CD1c-positive myeloid dendritic cell (primary cell): ENCODE results near the gene LPP.

ENCODE experiments used
- DNase-seq: peaks from one replicate; pipeline ENCODE4 v3.0.0-alpha.2; 2016; ENCODE audit errors: extremely low spot score

The LPP gene

GRCh38 chr3:188196232-188196990 is 42.5 kb downstream of the LPP start:
- no peak for DNase-seq

DNA sequence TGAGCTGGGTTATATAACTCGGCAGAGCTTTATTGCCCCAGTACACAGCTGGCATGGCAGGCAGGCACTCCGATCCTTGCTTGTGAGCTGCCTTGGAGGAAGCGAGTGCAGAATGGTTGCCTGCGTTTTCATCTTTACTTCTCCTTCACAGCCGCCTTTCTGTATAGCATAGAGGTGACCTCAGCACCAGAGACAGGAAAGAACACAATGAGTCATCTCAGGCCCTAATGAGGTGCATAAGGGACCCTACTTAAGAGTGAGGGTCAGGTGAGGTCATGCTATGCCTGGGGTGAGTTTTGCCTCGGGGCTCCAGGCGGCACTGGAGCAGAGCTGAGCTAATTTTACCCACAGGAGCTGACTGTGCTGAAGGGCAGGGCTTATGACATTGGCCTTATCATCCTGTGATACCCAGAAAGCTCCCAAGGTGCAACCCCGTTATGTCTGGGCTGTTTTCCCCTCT is 43.5 kb downstream of the LPP start:
- peak; percentile 75 for DNase-seq

- DNase-seq: no peak
Observed at GRCh38 chr3:188198001-188198400, 44.0 kb downstream of the LPP start.

DNA sequence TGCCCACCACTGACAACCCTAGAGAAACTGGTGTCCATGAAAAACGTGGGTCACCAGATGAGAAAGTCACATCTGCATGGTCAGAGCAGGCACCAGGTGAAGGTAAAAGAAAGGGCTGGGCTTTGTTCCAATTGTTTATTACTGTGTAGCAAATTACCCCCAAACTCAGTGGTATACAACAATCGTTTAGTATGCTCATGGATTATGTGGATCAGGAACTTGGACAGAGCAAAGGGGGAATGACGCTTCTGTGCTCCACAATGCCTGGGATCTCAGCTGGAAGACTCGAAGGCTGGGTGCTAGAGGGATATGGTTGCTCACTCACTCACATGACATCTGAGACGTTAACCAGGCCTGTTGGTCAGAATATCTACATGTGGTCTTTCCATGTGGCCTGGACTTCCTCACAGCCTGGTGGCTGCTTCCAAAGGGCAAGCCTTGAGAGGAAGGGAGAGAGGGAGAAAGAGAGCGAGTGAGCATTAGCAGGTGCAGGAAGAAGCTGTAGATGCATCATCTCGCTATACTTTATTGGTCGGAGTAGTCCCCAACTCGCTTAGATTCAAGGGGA is 44.9 kb downstream of the LPP start:
- no peak for DNase-seq

DNA sequence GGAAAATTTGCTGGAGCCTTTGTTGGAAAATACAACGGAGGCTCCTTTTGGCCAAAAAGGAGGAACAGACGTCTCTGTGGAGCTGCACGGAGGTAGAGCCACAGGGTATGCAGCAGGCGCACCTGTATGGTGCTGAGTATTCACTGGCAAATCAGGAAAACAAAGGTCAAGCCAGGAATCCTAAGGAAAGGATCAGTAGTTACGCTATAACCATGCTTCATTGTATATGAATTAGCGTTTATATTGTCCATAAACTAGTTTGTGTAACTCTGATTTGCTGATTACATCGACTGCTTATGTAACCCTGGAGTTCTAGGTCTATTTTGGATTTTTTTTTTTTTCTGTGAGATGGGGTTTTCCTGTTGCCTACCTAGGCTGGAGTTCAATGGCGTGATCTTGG is 45.4 kb downstream of the LPP start:
- DNase-seq: no peak

- DNase-seq: peak; percentile 67
Observed at GRCh38 chr3:188200481-188200880, 46.5 kb downstream of the LPP start.

GRCh38 chr3:188202358-188203138 is 48.6 kb downstream of the LPP start:
- DNase-seq: no peak

DNA sequence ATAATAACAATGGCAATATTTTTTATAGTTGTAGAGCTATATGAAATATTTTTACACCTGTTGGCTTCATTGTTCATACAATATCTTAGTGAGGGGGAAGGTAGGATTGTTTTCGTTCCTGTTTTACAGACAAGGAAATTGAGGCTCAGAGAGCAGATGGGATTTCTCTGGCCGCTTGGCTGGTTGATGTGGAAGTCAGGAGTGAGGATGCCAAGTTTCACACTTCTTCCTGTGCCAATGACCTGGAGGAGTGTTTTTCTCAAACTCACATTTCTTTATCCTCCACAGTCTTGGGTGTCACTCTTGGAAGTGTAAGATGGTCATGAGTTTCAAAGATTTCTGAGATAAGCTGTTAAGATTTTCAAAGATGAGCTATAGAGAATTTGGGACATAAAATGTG is 50.6 kb downstream of the LPP start:
- DNase-seq: no peak

- DNase-seq: no peak
Observed at GRCh38 chr3:188205992-188206416, 52.0 kb downstream of the LPP start.

DNA sequence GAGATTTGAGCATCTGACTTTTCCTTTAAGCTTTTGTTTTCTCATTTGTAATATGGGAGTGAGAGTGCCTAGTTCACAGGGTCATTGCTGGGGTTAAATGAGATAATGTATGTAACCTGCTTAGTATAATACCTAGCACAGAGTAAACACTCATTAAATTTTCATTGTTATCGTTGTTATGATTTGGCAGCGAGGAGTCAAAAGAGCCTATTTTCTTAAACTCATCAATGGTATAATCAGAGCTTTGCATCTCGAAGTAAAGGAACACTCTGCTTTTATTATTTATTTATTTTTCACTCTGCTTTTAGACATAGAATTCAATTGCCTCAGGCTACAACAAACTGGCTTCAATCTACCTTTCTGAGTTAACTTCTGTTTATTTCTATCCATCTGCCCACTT is 52.8 kb downstream of the LPP start:
- DNase-seq: no peak

GRCh38 chr3:188207941-188208515 is 54.1 kb downstream of the LPP start:
- DNase-seq: no peak

GRCh38 chr3:188208516-188208981 is 54.6 kb downstream of the LPP start:
- DNase-seq: no peak

DNA sequence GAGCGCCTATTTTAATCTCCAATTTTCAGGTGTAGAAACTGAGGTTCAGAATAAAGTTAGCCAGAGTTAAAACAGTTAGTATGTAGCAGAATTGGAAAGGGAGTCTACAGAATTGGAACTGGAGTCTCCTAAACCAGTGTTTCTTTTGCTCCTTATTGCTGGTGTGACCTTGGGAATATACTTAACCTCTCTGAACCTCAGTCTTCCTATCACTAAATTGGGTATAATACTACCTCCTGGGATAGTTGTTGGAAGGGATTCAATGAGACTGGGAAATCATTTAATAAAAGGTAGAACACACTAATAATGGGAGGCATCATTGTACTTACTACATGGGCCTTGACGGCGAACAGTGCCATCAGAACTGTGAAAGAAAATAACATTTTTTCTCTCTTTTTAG is 55.1 kb downstream of the LPP start:
- DNase-seq: no peak

- DNase-seq: no peak
Observed at GRCh38 chr3:188209740-188210139, 55.8 kb downstream of the LPP start.

DNA sequence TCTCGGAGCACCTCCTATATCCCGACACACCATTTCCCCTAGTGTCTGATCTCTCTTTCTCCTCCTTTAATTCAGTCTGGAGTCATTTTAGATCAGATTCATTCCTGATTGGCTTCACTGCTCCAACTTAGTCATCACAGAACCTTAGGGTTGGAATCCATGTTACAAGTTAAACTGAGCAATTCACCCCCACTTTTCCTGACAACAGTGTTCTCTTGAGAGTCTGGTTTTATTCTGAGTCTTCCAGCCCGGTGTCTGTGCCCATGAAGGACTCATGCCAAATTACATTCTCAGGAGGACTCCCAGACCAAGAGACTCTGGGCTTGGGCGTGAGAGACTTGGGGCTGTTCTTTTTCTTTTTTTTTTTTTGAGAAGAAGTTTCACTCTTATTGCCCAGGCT is 57.5 kb downstream of the LPP start:
- DNase-seq: no peak

GRCh38 chr3:188212308-188212969 is 58.5 kb downstream of the LPP start:
- DNase-seq: no peak

- DNase-seq: peak; percentile 91
Observed at GRCh38 chr3:188214442-188214841, 60.5 kb downstream of the LPP start.

DNA sequence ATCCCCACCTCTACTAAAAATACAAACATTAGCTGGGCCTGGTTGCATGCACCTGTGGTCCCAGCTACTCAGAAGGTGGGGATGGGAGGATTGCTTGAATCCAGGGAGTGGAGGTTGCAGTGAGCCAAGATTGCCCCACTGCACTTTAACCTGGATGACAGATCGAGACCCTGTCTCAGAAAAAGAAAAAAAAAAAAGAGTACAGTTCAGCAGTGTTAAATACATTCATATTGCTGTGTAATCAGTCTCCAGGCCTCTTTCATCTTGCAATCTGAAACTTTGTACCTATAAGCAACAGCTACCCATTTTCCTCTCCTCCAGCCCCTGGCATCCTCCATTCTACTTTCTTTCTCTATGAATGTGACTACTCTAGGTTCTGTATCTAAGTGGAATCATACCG is 61.2 kb downstream of the LPP start:
- DNase-seq: no peak

DNA sequence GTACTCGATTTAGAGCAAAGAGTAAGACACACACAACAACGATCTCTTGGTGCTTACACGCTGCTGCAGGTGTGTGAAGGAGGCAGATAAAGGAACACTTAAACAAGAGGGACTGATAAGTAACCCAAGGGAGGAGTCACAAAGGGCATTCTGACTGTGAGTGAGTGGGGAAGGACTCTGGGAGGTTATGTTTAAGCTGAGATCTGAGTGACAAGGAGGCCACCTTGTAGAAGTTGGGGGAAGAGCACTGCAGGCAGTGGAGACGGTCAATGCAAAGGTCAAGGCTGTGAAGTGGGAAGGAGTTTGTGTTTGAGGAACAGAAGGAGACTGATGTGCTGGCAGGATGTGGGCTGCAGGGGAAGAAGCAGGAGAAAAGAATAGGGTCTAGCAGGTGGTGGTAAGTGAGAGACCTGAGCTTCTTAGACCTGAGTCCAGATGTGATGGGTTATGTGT is 63.1 kb downstream of the LPP start:
- peak; percentile 49 for DNase-seq

DNA sequence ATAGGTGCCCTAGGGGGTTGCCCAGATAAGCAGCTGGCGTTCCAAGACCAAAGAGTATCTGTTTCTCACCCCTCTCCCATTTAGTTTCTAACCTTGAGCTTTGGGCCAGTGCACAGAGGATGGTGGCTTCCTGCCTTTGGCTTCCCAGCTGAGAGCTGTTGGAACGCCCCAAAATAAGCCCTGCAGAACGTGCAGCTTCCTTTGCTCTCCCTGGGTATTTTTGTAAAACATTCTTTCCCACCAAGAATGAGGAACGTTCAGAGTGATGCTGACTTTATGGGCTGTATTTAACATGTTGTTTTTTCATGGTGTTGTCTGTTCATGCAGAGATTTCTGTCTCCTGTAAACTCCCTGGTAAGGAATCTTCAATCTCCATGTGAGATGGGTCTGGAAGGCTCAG is 63.8 kb downstream of the LPP start:
- DNase-seq: no peak

GRCh38 chr3:188218603-188219002 is 64.6 kb downstream of the LPP start:
- no peak for DNase-seq

DNA sequence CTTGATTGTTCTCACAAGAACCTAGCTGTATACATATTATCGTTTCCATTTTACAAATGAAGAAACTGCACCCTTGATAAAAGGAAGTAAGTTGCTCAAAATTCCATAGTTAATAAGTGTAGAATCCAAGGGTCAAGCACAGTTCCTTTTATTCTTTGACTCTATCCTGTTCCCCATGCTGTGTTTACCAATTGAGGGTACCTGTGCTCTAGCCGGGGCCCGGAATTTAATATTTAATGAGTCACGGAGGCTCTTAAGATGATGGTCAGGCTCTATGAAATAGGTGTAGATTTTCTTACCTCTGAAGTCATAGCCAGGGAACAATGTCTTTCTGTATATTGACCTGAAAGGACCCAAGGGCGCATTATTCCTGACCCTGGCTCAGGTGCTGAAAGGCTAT is 65.2 kb downstream of the LPP start:
- DNase-seq: no peak
